ENCODE measurements around the gene SV2C. TPM values are rescaled to one million over a fixed set of nuclear protein-coding genes. Genes with fewer than 3 reads are reported as not detected.

Gene SV2C
- total and polyA plus RNA-seq, 11 donors, result 0.12 to 0.29 (median 0.20) TPM; not detected in 5

DNA sequence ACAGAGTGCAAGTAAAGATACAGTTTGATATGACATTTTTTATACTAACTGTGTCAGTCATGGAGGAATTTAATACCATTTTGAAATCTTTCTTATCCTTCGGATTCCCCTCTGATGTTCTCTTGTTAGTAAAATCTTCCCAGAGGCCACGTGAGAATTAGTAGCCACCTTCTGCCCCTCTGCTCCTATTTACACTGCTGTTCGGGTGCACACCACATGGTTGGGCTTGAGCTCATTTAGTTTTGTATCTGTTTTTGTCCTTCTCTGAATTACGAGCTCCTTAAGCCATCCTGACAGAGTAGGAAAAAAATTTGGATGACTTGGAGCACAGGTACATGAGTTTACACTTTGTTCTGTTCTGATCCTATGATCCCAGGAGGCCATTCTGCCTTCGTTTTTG, 109.7 kb downstream of the SV2C start:
- Histone ChIP-seq H3K27ac (no peak overlapping the region), H3K36me3 (no peaks in the 10 kb centered on the region), H3K27me3 (peaks cover 0 to 12% (median 3%) of the 10 kb centered on the region in 9 donors), H3K4me3 (no peak overlapping the region), H3K9me3 (no peaks in the 10 kb centered on the region), H3K4me1 (no peaks in the 10 kb centered on the region)
- intact Hi-C loops (cut with DNase I), result no loop called here
- DNase-seq (no peak), ATAC-seq (no peak)
- 41 to 53% (median 47%) methylated on average over 5 of the region's 5 CpGs for WGBS, 4 donors
- no peak for TF ChIP-seq POLR2A (IDR thresholded peaks at IDR 0.05)
- TF ChIP-seq, protein P1, sequence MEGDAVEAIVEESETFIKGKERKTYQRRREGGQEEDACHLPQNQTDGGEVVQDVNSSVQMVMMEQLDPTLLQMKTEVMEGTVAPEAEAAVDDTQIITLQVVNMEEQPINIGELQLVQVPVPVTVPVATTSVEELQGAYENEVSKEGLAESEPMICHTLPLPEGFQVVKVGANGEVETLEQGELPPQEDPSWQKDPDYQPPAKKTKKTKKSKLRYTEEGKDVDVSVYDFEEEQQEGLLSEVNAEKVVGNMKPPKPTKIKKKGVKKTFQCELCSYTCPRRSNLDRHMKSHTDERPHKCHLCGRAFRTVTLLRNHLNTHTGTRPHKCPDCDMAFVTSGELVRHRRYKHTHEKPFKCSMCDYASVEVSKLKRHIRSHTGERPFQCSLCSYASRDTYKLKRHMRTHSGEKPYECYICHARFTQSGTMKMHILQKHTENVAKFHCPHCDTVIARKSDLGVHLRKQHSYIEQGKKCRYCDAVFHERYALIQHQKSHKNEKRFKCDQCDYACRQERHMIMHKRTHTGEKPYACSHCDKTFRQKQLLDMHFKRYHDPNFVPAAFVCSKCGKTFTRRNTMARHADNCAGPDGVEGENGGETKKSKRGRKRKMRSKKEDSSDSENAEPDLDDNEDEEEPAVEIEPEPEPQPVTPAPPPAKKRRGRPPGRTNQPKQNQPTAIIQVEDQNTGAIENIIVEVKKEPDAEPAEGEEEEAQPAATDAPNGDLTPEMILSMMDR (IDR thresholded peaks at IDR 0.05), result no peak

- intact Hi-C loops (cut with DNase I), result no loop called here
- DNase-seq (no peak), ATAC-seq (no peak)
- Histone ChIP-seq H3K4me1 (no peaks in the 10 kb centered on the region), H3K4me3 (no peak overlapping the region), H3K36me3 (no peaks in the 10 kb centered on the region), H3K9me3 (no peaks in the 10 kb centered on the region), H3K27ac (no peak overlapping the region), H3K27me3 (peaks cover 0 to 12% (median 3%) of the 10 kb centered on the region in 9 donors)
- TF ChIP-seq POLR2A (IDR thresholded peaks at IDR 0.05), result no peak
- TF ChIP-seq, protein P1 (IDR thresholded peaks at IDR 0.05), result no peak
These were observed 110.5 kb downstream of the SV2C start for GRCh38 chr5:76193635-76194034.

DNA sequence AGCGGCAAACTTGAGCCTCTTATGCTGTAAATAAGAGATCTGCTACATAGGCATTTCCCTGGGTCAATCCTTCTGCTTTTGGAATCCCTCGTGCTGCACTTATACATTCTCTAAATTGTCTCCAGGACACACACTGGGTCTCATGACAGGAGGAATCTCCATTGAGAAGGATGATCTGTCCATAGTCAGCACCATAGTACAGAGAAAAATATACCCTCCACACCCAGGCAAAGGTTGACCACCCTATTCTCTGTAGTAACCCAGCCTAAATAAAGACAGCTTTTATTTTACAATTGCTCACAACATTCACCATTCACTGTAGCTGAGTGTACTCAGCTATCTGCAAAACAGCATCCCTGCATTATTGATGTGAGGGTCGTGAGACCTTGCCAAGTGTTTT, 111.2 kb downstream of the SV2C start:
- TF ChIP-seq, protein P1 (IDR thresholded peaks at IDR 0.05), result no peak
- no peak for TF ChIP-seq POLR2A (IDR thresholded peaks at IDR 0.05)
- Histone ChIP-seq H3K9me3 (no peaks in the 10 kb centered on the region), H3K4me1 (no peaks in the 10 kb centered on the region), H3K36me3 (no peaks in the 10 kb centered on the region), H3K27ac (no peak overlapping the region), H3K27me3 (peaks cover 0 to 12% (median 3%) of the 10 kb centered on the region in 9 donors), H3K4me3 (no peak overlapping the region)
- no peak for ATAC-seq
- intact Hi-C loops (cut with DNase I), result no loop called here
- no peak for DNase-seq
- WGBS, 4 donors, result 54 to 77% (median 70%) methylated on average over 3 of the region's 3 CpGs

GRCh38 chr5:76196457-76196856, 113.3 kb downstream of the SV2C start:
- Histone ChIP-seq H3K4me3 (no peak overlapping the region), H3K27me3 (peaks cover 0 to 12% (median 3%) of the 10 kb centered on the region in 9 donors), H3K36me3 (no peaks in the 10 kb centered on the region), H3K27ac (no peak overlapping the region), H3K9me3 (no peaks in the 10 kb centered on the region), H3K4me1 (no peaks in the 10 kb centered on the region)
- WGBS, 4 donors, result 65 to 89% (median 84%) methylated on average over 3 of the region's 3 CpGs
- no peak for TF ChIP-seq POLR2A (IDR thresholded peaks at IDR 0.05)
- TF ChIP-seq, protein P1 (IDR thresholded peaks at IDR 0.05), result no peak
- ATAC-seq (no peak), DNase-seq (no peak)
- intact Hi-C loops (cut with DNase I), result no loop called here

Data from heart left ventricle (tissue), 16 donors.